Ishikawa (cell line): Measurements from ENCODE around the gene SLC17A7.
A peak's percentile ranks its signal among the peaks of the same experiment; 100 is the strongest.

Experiments
- CEBPB ChIP-seq: IDR thresholded peaks from 2 replicates; pipeline ENCODE4 v1.6.1; 2012
- CREB1 ChIP-seq: IDR thresholded peaks from 2 replicates; pipeline ENCODE4 v1.6.1; 2012; ENCODE audit warnings: low read depth
- EGR1 ChIP-seq: IDR thresholded peaks from 2 replicates; pipeline ENCODE4 v1.6.1; 2012
- EP300 ChIP-seq: IDR thresholded peaks from 2 replicates; pipeline ENCODE4 v1.6.1; 2012; ENCODE audit warnings: borderline replicate concordance
- FOXM1 ChIP-seq: IDR thresholded peaks from 2 replicates; pipeline ENCODE4 v1.6.1; 2012; ENCODE audit warnings: low read depth, borderline replicate concordance
- NFIC ChIP-seq: IDR thresholded peaks from 2 replicates; pipeline ENCODE4 v1.6.1; 2012
- RAD21 ChIP-seq: IDR thresholded peaks from 2 replicates; pipeline ENCODE4 v1.6.1; 2012; ENCODE audit warnings: low read depth
- TAF1 ChIP-seq: IDR thresholded peaks from 2 replicates; pipeline ENCODE4 v1.6.1; 2012; ENCODE audit warnings: low read depth, mild to moderate bottlenecking
- TCF12 ChIP-seq: IDR thresholded peaks from 2 replicates; pipeline ENCODE4 v1.6.1; 2012; ENCODE audit warnings: low read depth
- TEAD4 ChIP-seq: IDR thresholded peaks from 2 replicates; pipeline ENCODE4 v1.6.1; 2012
- YY1 ChIP-seq: IDR thresholded peaks from 2 replicates; pipeline ENCODE4 v1.6.1; 2012; ENCODE audit warnings: low read depth
- ZBTB7A ChIP-seq: IDR thresholded peaks from 2 replicates; pipeline ENCODE4 v1.6.1; 2012; ENCODE audit warnings: low read depth
- TF ChIP-seq, protein P1 (sequence below): IDR thresholded peaks from 2 replicates; pipeline ENCODE4 v1.6.1; 2012; ENCODE audit warnings: low read depth, mild to moderate bottlenecking
- TF ChIP-seq, protein P2 (sequence below): IDR thresholded peaks from 2 replicates; pipeline ENCODE4 v1.6.1; 2012
- TF ChIP-seq, protein P3 (sequence below): IDR thresholded peaks from 2 replicates; pipeline ENCODE4 v1.6.1; 2012

SLC17A7 gene

DNA sequence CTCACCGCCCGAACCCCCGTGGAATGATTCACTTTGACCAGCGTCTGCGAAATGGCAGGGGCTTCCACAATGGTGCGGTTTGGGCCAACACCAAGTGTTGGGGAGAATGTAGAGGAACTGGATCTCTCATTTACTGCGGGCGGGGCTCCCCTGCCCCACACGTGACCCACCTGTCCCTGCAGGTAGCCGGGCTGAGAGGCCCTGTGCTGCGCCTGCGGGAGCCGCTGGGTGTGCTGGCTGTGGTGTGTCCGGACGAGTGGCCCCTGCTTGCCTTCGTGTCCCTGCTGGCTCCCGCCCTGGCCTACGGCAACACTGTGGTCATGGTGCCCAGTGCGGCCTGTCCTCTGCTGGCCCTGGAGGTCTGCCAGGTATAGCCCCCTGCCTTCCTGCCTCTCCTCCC lies 26.9 kb upstream of the SLC17A7 start:
- TF ChIP-seq CREB1 (no peak), TAF1 (no peak), NFIC (no peak)
- TF ChIP-seq, protein P1, sequence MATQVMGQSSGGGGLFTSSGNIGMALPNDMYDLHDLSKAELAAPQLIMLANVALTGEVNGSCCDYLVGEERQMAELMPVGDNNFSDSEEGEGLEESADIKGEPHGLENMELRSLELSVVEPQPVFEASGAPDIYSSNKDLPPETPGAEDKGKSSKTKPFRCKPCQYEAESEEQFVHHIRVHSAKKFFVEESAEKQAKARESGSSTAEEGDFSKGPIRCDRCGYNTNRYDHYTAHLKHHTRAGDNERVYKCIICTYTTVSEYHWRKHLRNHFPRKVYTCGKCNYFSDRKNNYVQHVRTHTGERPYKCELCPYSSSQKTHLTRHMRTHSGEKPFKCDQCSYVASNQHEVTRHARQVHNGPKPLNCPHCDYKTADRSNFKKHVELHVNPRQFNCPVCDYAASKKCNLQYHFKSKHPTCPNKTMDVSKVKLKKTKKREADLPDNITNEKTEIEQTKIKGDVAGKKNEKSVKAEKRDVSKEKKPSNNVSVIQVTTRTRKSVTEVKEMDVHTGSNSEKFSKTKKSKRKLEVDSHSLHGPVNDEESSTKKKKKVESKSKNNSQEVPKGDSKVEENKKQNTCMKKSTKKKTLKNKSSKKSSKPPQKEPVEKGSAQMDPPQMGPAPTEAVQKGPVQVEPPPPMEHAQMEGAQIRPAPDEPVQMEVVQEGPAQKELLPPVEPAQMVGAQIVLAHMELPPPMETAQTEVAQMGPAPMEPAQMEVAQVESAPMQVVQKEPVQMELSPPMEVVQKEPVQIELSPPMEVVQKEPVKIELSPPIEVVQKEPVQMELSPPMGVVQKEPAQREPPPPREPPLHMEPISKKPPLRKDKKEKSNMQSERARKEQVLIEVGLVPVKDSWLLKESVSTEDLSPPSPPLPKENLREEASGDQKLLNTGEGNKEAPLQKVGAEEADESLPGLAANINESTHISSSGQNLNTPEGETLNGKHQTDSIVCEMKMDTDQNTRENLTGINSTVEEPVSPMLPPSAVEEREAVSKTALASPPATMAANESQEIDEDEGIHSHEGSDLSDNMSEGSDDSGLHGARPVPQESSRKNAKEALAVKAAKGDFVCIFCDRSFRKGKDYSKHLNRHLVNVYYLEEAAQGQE, result no peak
- TF ChIP-seq, protein P2, sequence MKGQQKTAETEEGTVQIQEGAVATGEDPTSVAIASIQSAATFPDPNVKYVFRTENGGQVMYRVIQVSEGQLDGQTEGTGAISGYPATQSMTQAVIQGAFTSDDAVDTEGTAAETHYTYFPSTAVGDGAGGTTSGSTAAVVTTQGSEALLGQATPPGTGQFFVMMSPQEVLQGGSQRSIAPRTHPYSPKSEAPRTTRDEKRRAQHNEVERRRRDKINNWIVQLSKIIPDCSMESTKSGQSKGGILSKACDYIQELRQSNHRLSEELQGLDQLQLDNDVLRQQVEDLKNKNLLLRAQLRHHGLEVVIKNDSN, result peak; percentile 82

DNA sequence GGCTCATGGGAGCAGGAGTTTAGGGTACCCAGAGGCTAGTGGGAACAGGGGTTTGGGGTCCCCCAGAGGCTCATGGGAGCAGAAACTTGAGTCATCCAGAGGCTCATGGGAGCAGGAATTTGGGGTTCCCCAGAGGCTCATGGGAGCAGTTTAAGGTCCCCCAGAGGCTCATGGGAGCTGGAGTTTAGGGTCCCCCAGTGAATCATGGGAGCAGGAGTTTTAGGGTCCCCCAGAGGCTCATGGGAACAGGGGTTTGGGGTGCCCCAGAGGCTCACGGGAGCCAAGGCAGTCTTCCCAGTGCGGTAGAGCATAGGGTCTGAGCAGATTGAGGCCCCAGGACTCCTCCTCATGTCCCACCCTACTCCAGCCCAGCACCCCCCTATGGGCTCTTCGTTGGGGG lies 24.0 kb upstream of the SLC17A7 start:
- TF ChIP-seq, protein P3, sequence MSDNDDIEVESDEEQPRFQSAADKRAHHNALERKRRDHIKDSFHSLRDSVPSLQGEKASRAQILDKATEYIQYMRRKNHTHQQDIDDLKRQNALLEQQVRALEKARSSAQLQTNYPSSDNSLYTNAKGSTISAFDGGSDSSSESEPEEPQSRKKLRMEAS, result no peak
- TF ChIP-seq, protein P2, result no peak
- no peak for TF ChIP-seq YY1
- no peak for TF ChIP-seq ZBTB7A
- no peak for TF ChIP-seq EP300
- no peak for TF ChIP-seq TAF1
- TF ChIP-seq, protein P1, result no peak
- no peak for TF ChIP-seq NFIC
- no peak for TF ChIP-seq RAD21

DNA sequence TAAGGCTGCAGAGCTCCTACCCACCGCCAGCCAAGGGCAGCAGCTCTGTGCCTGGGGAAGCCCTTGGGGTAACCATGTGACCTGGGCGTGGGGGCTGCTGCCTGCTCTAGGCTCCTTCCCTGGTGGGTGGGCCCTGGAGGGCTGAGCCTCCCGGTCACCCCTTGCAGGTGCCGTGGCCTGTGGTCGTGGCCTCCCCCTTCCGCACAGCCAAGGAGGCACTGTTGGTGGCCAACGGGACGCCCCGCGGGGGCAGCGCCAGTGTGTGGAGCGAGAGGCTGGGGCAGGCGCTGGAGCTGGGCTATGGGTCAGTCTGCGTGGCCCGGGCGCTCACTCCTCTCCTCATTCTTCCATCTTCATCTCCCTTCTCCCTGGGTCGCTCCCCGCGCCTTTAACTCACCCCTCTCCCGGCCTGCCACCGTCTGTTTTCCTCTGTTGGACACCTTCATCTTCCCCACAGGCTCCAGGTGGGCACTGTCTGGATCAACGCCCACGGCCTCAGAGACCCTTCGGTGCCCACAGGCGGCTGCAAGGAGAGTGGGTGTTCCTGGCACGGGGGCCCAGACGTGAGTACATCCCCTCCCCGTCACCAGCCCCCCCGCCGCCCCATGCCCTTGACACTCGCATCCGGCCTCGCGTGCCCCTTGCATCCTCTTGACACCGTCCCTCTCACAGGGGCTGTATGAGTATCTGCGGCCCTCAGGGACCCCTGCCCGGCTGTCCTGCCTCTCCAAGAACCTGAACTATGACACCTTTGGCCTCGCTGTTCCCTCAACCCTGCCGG lies 22.8 kb upstream of the SLC17A7 start:
- TF ChIP-seq CEBPB, result no peak
- TF ChIP-seq, protein P1, result no peak
- no peak for TF ChIP-seq EP300
- TF ChIP-seq EGR1, result no peak
- TF ChIP-seq ZBTB7A, result no peak
- TF ChIP-seq, protein P3, result no peak
- no peak for TF ChIP-seq RAD21

DNA sequence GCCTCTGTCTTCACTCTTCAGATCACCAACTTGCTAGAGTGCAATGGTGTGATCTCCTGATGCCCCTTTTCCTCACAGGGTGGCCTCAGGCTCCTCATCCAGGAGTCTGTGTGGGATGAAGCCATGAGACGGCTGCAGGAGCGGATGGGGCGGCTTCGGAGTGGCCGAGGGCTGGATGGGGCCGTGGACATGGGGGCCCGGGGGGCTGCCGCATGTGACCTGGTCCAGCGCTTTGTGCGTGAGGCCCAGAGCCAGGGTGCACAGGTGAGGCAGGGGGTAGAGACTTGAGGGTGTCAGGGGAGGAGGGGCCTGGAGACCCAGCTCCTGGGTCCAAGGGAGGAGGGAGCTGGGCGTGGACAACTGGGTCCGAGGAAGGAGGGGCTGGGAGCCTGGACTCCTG lies 21.2 kb upstream of the SLC17A7 start:
- TF ChIP-seq EP300 (no peak), EGR1 (no peak), NFIC (no peak), FOXM1 (no peak), RAD21 (no peak), CREB1 (no peak), TCF12 (no peak), ZBTB7A (no peak), YY1 (no peak), TEAD4 (no peak), TAF1 (no peak)
- TF ChIP-seq, protein P2, result no peak
- TF ChIP-seq, protein P3, result no peak
- TF ChIP-seq, protein P1, result no peak
